Tibial nerve (tissue), 4 donors: ENCODE data around the gene TSHZ2.

Experiments used
- CTCF ChIP-seq, 5 experiments: fragments of 200-600 bp in 3 of 5; fragments of 450-650 bp in 2 of 5; sonication (generic) in 3 of 5; IDR thresholded peaks; one replicate each; pipeline ENCODE4 v1.5.1; 2016 to 2019; ENCODE audit warnings: antibody characterized with exemption in 5 of 5, mild to moderate bottlenecking in 3 of 5, moderate library complexity in 2 of 5
- EP300 ChIP-seq, 2 donors: sonication (generic); formaldehyde crosslinking; IDR thresholded peaks; one replicate each; pipeline ENCODE4 v1.6.1; 2017; ENCODE audit warnings: antibody characterized with exemption in 2 of 2, mild to moderate bottlenecking in 1 of 2
- POLR2A ChIP-seq, 2 donors: fragments of 450-650 bp; IDR thresholded peaks; one replicate each; pipeline ENCODE4 v1.6.1; 2017; ENCODE audit warnings: antibody characterized with exemption in 2 of 2, mild to moderate bottlenecking in 2 of 2, moderate library complexity in 2 of 2

DNA sequence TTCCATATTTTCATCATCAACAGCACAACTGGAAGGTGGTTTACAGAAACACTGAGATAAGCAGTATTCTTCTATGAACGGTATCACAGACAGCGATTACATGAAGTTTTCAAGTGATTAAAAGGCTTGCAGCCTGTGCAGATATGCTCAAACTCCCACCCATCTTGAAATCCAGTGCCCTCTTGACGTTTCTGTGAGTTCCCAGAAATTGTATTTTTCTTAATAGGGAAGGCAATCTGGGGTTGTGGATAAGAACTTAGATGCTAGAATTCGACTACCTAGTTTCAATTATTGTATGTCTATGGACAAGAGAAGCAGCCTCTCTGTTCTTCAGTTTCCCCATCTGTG lies 331.2 kb downstream of the TSHZ2 start:
- TF ChIP-seq CTCF (IDR thresholded peaks at IDR 0.05) (no peak), POLR2A (IDR thresholded peaks at IDR 0.05) (no peak), EP300 (IDR thresholded peaks at IDR 0.05) (no peak)
